HepG2 (cell line): ENCODE results near the gene SLC22A7. TPM values are rescaled to one million over a fixed set of nuclear protein-coding genes. Genes with fewer than 3 reads are reported as not detected.

Experiments used
- ATF1 ChIP-seq: IDR thresholded peaks from 2 replicates; pipeline ENCODE4 v1.6.1; 2016; ENCODE audit warnings: mild to moderate bottlenecking, control low read depth
- FOXA1 ChIP-seq, 2 experiments: fragments of 450-650 bp in 1 of 2; sonication (generic) in 1 of 2; formaldehyde crosslinking in 1 of 2; IDR thresholded peaks; 2 replicates each; pipeline versions ENCODE4 v1.4.0 to v1.6.1; 2016 to 2020; ENCODE audit warnings: missing genetic modification reagents in 1 of 2
- GPN1 ChIP-seq: sonication (generic); formaldehyde crosslinking; IDR thresholded peaks from 2 replicates; pipeline ENCODE4 v1.5.1; 2020; ENCODE audit warnings: missing genetic modification reagents, borderline replicate concordance
- KDM5B ChIP-seq: sonication (generic); formaldehyde crosslinking; IDR thresholded peaks from 2 replicates; pipeline ENCODE4 v1.4.0; 2020; ENCODE audit warnings: missing genetic modification reagents, mild to moderate bottlenecking, borderline replicate concordance
- PAX8 ChIP-seq: sonication (generic); formaldehyde crosslinking; IDR thresholded peaks from 2 replicates; pipeline ENCODE4 v1.8.0; 2022; ENCODE audit warnings: mild to moderate bottlenecking, missing genetic modification reagents, borderline replicate concordance
- POGZ ChIP-seq: sonication (generic); formaldehyde crosslinking; IDR thresholded peaks from 2 replicates; pipeline ENCODE4 v1.4.0; 2020; ENCODE audit warnings: mild to moderate bottlenecking, missing genetic modification reagents
- PRMT3 ChIP-seq: sonication (generic); formaldehyde crosslinking; IDR thresholded peaks from 2 replicates; pipeline ENCODE4 v1.8.1; 2022; ENCODE audit warnings: low read depth, mild to moderate bottlenecking, moderate library complexity, missing genetic modification reagents, borderline replicate concordance
- ZNF251 ChIP-seq: sonication (generic); formaldehyde crosslinking; IDR thresholded peaks from 2 replicates; pipeline ENCODE4 v1.9.0; 2021; ENCODE audit warnings: mild to moderate bottlenecking, missing genetic modification reagents
- ZNF589 ChIP-seq: sonication (generic); formaldehyde crosslinking; conservative IDR thresholded peaks from 2 replicates; pipeline ENCODE4 v1.8.0; 2022; ENCODE audit warnings: mild to moderate bottlenecking, moderate library complexity, missing genetic modification reagents
- ZNF773 ChIP-seq: sonication (generic); formaldehyde crosslinking; IDR thresholded peaks from 2 replicates; pipeline ENCODE4 v1.4.0; 2020; ENCODE audit warnings: missing genetic modification reagents, borderline replicate concordance
- polyA plus RNA-seq, 8 experiments: library from polyadenylated mRNA; depleted of rRNA in 3 of 8; stranded (reverse) in 7 of 8; unstranded in 1 of 8; fragments of >200 nt; fragmentation: Illumina TruSeq in 4 of 8; extraction: Trizol in 4 of 8; gene quantifications; 2 replicates each; pipeline versions ENCODE4 v1.2.1 to v1.2.3, GENCODE V29; 2011 to 2016; ENCODE audit warnings: low read depth in 4 of 8, missing spikeins in 1 of 8, mixed read lengths in 1 of 8; ENCODE audit not compliant: insufficient read depth in 1 of 8
- total RNA-seq, 5 experiments: library from RNA; depleted of rRNA; stranded (reverse); fragments of >200 nt; fragmentation: Illumina TruSeq; extraction: Trizol; gene quantifications; 2 replicates each; pipeline ENCODE4 v1.2.3, GENCODE V29; 2016; ENCODE audit warnings: low read depth in 1 of 5
- TF ChIP-seq, protein P1 (sequence below): sonication (generic); formaldehyde crosslinking; IDR thresholded peaks from 2 replicates; pipeline ENCODE4 v1.5.0; 2020; ENCODE audit warnings: missing genetic modification reagents
- TF ChIP-seq, protein P2 (sequence below): IDR thresholded peaks from 2 replicates; pipeline ENCODE4 v1.6.1; 2018; ENCODE audit warnings: missing genetic modification reagents, mild to moderate bottlenecking, missing compliant biosample characterization
- TF ChIP-seq, protein P3 (sequence below): sonication (generic); formaldehyde crosslinking; IDR thresholded peaks from 2 replicates; pipeline ENCODE4; 2020; ENCODE audit warnings: missing genetic modification reagents, mild to moderate bottlenecking, borderline replicate concordance
- TF ChIP-seq, protein P4 (sequence below): IDR thresholded peaks from 2 replicates; pipeline ENCODE4 v1.6.1; 2016; ENCODE audit warnings: missing biosample characterization, missing genetic modification reagents, low read depth
- TF ChIP-seq, protein P5 (sequence below): sonication (generic); formaldehyde crosslinking; IDR thresholded peaks from 2 replicates; pipeline ENCODE4 v1.5.1; 2020; ENCODE audit warnings: mild to moderate bottlenecking, missing genetic modification reagents, borderline replicate concordance
- TF ChIP-seq, protein P6 (sequence below): sonication (generic); formaldehyde crosslinking; IDR thresholded peaks from 2 replicates; pipeline ENCODE4 v1.4.0; 2020; ENCODE audit warnings: missing genetic modification reagents

Gene SLC22A7
- total and polyA plus RNA-seq, 2 of the 13 experiments (the other 11 are each of a cell fraction or from before 2014, with no cell fraction given), result 5.3 to 22.6 TPM

DNA sequence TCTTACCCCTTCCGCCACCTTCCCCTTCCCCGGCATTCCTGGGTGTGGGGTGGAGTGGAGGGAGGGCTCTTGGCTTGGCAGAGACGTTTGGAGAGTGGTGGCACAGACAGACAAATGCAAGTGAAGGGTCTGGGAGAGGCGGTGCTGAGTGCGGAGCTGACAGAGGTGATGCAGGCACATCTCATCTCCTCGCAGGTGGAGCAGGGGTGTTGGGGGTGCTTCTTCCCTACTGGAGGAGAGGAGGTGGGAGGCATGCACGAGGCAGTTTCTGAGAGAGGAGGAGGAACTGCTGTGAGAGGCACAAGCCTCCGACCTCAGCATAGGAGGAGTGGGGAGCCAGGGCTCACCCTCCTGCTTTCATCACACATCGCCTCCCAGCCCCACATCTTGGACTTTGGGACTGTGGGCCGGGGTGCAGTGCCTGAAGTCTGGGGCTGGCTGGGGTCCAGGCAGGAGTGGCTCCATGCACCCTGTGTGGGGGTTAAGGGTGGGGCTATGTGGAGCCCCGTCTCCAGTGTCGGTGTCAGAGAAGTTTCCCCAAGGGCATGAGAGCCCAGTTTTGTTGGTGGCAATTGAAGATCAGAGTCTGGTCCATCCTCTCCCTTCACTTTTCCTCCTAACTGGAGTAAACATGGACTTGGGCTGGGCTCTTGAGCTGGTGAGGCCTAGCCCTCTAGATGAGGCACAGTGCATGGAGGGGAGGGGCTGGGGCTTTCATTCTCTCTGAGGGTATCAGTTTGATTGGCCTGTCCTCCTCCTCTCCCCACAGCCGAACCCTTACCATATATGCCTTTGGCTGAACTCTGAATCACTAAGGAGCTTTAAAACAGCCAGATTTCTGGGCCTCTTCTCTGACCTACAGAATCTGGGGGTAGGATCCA is 20.2 kb upstream of the SLC22A7 start (continued):
- TF ChIP-seq POGZ (CRISPR knock-in tag), result no peak
- TF ChIP-seq, protein P1, sequence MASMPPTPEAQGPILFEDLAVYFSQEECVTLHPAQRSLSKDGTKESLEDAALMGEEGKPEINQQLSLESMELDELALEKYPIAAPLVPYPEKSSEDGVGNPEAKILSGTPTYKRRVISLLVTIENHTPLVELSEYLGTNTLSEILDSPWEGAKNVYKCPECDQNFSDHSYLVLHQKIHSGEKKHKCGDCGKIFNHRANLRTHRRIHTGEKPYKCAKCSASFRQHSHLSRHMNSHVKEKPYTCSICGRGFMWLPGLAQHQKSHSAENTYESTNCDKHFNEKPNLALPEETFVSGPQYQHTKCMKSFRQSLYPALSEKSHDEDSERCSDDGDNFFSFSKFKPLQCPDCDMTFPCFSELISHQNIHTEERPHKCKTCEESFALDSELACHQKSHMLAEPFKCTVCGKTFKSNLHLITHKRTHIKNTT (CRISPR knock-in tag), result no peak
- peak; percentile 30; the same call in 1 of the 2 replicates for TF ChIP-seq PAX8 (CRISPR knock-in tag)
- no peak for TF ChIP-seq FOXA1 (IDR thresholded peaks at IDR 0.05)
- peak; percentile 73 for TF ChIP-seq FOXA1 (CRISPR knock-in tag; IDR thresholded peaks at IDR 0.05)
- TF ChIP-seq, protein P2, sequence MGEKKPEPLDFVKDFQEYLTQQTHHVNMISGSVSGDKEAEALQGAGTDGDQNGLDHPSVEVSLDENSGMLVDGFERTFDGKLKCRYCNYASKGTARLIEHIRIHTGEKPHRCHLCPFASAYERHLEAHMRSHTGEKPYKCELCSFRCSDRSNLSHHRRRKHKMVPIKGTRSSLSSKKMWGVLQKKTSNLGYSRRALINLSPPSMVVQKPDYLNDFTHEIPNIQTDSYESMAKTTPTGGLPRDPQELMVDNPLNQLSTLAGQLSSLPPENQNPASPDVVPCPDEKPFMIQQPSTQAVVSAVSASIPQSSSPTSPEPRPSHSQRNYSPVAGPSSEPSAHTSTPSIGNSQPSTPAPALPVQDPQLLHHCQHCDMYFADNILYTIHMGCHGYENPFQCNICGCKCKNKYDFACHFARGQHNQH, result no peak; the same call in 1 of the 2 replicates
- TF ChIP-seq ZNF251 (CRISPR knock-in tag), result no peak
- TF ChIP-seq, protein P3, sequence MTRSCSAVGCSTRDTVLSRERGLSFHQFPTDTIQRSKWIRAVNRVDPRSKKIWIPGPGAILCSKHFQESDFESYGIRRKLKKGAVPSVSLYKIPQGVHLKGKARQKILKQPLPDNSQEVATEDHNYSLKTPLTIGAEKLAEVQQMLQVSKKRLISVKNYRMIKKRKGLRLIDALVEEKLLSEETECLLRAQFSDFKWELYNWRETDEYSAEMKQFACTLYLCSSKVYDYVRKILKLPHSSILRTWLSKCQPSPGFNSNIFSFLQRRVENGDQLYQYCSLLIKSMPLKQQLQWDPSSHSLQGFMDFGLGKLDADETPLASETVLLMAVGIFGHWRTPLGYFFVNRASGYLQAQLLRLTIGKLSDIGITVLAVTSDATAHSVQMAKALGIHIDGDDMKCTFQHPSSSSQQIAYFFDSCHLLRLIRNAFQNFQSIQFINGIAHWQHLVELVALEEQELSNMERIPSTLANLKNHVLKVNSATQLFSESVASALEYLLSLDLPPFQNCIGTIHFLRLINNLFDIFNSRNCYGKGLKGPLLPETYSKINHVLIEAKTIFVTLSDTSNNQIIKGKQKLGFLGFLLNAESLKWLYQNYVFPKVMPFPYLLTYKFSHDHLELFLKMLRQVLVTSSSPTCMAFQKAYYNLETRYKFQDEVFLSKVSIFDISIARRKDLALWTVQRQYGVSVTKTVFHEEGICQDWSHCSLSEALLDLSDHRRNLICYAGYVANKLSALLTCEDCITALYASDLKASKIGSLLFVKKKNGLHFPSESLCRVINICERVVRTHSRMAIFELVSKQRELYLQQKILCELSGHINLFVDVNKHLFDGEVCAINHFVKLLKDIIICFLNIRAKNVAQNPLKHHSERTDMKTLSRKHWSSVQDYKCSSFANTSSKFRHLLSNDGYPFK, result peak; percentile 66
- TF ChIP-seq ATF1, result no peak
- no peak; the same call in 1 of the 2 replicates for TF ChIP-seq PRMT3 (CRISPR knock-in tag)
- TF ChIP-seq GPN1 (CRISPR knock-in tag), result no peak
- TF ChIP-seq, protein P4, sequence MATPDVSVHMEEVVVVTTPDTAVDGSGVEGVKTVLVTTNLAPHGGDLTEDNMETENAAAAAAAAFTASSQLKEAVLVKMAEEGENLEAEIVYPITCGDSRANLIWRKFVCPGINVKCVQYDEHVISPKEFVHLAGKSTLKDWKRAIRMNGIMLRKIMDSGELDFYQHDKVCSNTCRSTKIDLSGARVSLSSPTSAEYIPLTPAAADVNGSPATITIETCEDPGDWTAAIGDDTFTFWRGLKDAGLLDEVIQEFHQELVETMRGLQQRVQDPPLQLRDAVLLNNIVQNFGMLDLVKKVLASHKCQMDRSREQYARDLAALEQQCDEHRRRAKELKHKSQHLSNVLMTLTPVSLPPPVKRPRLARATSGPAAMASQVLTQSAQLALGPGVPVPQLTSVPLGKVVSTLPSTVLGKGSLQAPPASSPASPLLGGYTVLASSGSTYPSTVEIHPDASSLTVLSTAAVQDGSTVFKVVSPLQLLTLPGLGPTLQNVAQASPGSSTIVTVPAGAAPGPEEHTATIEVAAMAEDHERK (CRISPR knock-in tag), result no peak
- TF ChIP-seq, protein P5, sequence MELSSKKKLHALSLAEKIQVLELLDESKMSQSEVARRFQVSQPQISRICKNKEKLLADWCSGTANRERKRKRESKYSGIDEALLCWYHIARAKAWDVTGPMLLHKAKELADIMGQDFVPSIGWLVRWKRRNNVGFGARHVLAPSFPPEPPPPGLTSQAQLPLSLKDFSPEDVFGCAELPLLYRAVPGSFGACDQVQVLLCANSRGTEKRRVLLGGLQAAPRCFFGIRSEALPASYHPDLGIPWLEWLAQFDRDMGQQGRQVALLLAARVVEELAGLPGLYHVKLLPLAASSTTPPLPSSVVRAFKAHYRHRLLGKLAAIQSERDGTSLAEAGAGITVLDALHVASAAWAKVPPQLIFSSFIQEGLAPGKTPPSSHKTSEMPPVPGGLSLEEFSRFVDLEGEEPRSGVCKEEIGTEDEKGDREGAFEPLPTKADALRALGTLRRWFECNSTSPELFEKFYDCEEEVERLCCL (CRISPR knock-in tag), result no peak
- TF ChIP-seq ZNF589 (CRISPR knock-in tag), result no peak; the same call in 1 of the 2 replicates
- peak; percentile 52; the same call in 1 of the 2 replicates for TF ChIP-seq KDM5B (CRISPR knock-in tag)
- TF ChIP-seq ZNF773 (CRISPR knock-in tag), result no peak
- TF ChIP-seq, protein P6, sequence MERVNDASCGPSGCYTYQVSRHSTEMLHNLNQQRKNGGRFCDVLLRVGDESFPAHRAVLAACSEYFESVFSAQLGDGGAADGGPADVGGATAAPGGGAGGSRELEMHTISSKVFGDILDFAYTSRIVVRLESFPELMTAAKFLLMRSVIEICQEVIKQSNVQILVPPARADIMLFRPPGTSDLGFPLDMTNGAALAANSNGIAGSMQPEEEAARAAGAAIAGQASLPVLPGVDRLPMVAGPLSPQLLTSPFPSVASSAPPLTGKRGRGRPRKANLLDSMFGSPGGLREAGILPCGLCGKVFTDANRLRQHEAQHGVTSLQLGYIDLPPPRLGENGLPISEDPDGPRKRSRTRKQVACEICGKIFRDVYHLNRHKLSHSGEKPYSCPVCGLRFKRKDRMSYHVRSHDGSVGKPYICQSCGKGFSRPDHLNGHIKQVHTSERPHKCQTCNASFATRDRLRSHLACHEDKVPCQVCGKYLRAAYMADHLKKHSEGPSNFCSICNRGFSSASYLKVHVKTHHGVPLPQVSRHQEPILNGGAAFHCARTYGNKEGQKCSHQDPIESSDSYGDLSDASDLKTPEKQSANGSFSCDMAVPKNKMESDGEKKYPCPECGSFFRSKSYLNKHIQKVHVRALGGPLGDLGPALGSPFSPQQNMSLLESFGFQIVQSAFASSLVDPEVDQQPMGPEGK (CRISPR knock-in tag), result peak; percentile 97
